ENCODE results near the gene ZNF615. TPM values are rescaled to one million over a fixed set of nuclear protein-coding genes. Genes with fewer than 3 reads are reported as not detected.

The ZNF615 gene
- total RNA-seq, 3 donors from 2014 or later (not counting 1 experiment from before 2014, with no cell fraction given), result 15.4 to 26.3 (median 19.9) TPM

DNA sequence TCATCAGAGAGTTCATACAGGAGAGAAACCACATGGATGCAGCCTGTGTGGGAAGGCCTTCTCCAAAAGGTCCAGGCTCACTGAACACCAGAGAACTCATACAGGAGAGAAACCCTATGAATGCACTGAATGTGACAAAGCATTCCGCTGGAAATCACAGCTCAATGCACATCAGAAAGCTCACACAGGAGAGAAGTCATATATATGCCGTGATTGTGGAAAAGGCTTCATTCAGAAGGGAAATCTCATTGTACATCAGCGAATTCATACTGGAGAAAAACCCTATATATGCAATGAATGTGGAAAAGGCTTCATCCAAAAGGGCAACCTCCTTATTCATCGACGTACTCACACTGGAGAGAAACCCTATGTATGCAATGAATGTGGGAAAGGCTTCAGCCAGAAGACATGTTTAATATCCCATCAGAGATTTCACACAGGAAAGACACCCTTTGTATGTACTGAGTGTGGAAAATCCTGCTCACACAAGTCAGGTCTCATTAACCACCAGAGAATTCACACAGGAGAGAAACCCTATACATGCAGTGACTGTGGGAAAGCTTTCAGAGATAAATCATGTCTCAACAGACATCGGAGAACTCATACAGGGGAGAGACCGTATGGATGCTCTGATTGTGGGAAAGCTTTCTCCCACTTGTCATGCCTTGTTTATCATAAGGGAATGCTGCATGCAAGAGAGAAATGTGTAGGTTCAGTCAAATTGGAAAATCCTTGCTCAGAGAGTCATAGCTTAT, 63.0 kb downstream of the ZNF615 start:
- Mint-ChIP-seq H3K4me3 (no peak overlapping the region), H3K27ac (no peak overlapping the region), H3K9me3 (peaks cover 19 to 55% of the 10 kb centered on the region in 2 donors), H3K27me3 (ENCODE audit: low read depth in 2 of 2) (no peaks in the 10 kb centered on the region), H3K36me3 (peaks cover 85% of the 10 kb centered on the region), H3K4me1 (no peaks in the 10 kb centered on the region)
- WGBS (ENCODE audit: insufficient coverage), result 93% methylated on average over 7 of the region's 7 CpGs
- Histone ChIP-seq H3K4me1 (ENCODE audit: control insufficient read depth, insufficient read depth, low read length) (no peaks in the 10 kb centered on the region), H3K36me3 (ENCODE audit: control insufficient read depth, insufficient read depth, low read length) (peaks cover 48% of the 10 kb centered on the region), H3K27me3 (ENCODE audit: control insufficient read depth, insufficient read depth, low read length) (no peaks in the 10 kb centered on the region), H3K4me3 (ENCODE audit: low read length) (no peak overlapping the region), H3K27ac (ENCODE audit: low read length) (no peak overlapping the region), H3K9me3 (ENCODE audit: control insufficient read depth, insufficient read depth, low read length) (peaks cover 72% of the 10 kb centered on the region)
- intact Hi-C loops (cut with micrococcal nuclease), result loop anchor here (10.0 kb wide), 1 partner anchor 60 kb away; the partner anchor contains the start of gene ZNF577
- no peak for DNase-seq
- no peak for ATAC-seq
- TF ChIP-seq, protein P1, sequence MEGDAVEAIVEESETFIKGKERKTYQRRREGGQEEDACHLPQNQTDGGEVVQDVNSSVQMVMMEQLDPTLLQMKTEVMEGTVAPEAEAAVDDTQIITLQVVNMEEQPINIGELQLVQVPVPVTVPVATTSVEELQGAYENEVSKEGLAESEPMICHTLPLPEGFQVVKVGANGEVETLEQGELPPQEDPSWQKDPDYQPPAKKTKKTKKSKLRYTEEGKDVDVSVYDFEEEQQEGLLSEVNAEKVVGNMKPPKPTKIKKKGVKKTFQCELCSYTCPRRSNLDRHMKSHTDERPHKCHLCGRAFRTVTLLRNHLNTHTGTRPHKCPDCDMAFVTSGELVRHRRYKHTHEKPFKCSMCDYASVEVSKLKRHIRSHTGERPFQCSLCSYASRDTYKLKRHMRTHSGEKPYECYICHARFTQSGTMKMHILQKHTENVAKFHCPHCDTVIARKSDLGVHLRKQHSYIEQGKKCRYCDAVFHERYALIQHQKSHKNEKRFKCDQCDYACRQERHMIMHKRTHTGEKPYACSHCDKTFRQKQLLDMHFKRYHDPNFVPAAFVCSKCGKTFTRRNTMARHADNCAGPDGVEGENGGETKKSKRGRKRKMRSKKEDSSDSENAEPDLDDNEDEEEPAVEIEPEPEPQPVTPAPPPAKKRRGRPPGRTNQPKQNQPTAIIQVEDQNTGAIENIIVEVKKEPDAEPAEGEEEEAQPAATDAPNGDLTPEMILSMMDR (IDR thresholded peaks at IDR 0.05), result no peak

Other genes starting within 250 kb of the ZNF615 start
- 1 to 10 TPM in 1 of 3 donors, under 1 TPM in 2; 0.28 to 2.1 (median 0.59) TPM for gene FPR2, start 247.0 kb downstream of the ZNF615 start, total RNA-seq
- under 1 TPM in 1 of 3 donors, not detected in 2; 0.28 TPM for gene FPR3, start 213.1 kb downstream of the ZNF615 start, total RNA-seq
- 10 to 100 TPM in 2 of 3 donors, 1 to 10 TPM in 1; 8.5 to 15.6 (median 12.4) TPM for gene ZNF577, start 120.3 kb downstream of the ZNF615 start, total RNA-seq
- gene ZNF649, start 103.2 kb downstream of the ZNF615 start, total RNA-seq, result 10 to 100 TPM; 11.0 to 16.1 (median 12.3) TPM
- gene ZNF613, start 80.7 kb downstream of the ZNF615 start, total RNA-seq, result 1 to 10 TPM; 1.8 to 3.9 (median 2.5) TPM
- gene ZNF350, start 21.4 kb downstream of the ZNF615 start, total RNA-seq, result 10 to 100 TPM; 32.3 to 46.9 (median 36.6) TPM
- gene ZNF614, start 20.2 kb upstream of the ZNF615 start, total RNA-seq, result 1 to 10 TPM; 4.3 to 9.2 (median 5.7) TPM
- 10 to 100 TPM; 19.7 to 33.7 (median 32.4) TPM for gene ZNF432, start 40.6 kb upstream of the ZNF615 start, total RNA-seq
- gene ZNF841, start 87.6 kb upstream of the ZNF615 start, total RNA-seq, result 10 to 100 TPM; 32.4 to 47.7 (median 47.4) TPM
- 1 to 10 TPM; 3.8 to 7.1 (median 4.8) TPM for gene ZNF616, start 131.7 kb upstream of the ZNF615 start, total RNA-seq
- gene ZNF836, start 163.4 kb upstream of the ZNF615 start, total RNA-seq, result 10 to 100 TPM; 27.9 to 40.2 (median 28.0) TPM
- 100 to 1,000 TPM; 221 to 256 (median 232) TPM for gene PPP2R1A, start 181.8 kb upstream of the ZNF615 start, total RNA-seq